Esophagus squamous epithelium (tissue), 4 donors: ENCODE measurements around the gene HHLA2.

ENCODE experiments used
- POLR2A ChIP-seq, 4 donors: fragments of 450-650 bp; IDR thresholded peaks; one replicate each; pipeline ENCODE4 v1.6.1; 2017; ENCODE audit warnings: antibody characterized with exemption in 4 of 4, mild to moderate bottlenecking in 4 of 4, moderate library complexity in 3 of 4
- TF ChIP-seq, protein P1 (sequence below), 6 experiments: fragments of 450-650 bp in 4 of 6; fragments of 200-600 bp in 2 of 6; sonication (generic) in 2 of 6; IDR thresholded peaks; one replicate each; pipeline ENCODE4 v1.5.1; 2016 to 2019; ENCODE audit warnings: antibody characterized with exemption in 6 of 6, mild to moderate bottlenecking in 4 of 6, moderate library complexity in 4 of 6

DNA sequence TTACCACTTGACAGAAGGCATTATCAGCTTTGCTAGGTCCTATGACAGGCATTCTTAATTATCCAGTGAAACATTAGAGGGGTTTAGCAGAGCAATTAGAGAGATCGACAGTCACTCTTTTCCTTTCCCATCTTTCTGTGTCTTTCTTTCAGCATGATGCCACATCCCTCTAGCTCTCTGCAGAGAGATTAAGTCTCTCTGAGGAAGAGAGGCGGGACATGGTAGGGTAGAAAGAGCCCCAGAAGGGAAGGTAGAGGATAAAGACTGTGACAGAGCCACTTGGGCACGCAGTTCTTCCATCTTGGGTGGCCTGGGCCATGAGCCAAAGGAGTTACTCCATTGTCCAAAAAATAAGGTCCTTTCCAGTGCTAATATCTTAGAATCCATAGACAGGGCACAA, 55.8 kb downstream of the HHLA2 start:
- TF ChIP-seq, protein P1, sequence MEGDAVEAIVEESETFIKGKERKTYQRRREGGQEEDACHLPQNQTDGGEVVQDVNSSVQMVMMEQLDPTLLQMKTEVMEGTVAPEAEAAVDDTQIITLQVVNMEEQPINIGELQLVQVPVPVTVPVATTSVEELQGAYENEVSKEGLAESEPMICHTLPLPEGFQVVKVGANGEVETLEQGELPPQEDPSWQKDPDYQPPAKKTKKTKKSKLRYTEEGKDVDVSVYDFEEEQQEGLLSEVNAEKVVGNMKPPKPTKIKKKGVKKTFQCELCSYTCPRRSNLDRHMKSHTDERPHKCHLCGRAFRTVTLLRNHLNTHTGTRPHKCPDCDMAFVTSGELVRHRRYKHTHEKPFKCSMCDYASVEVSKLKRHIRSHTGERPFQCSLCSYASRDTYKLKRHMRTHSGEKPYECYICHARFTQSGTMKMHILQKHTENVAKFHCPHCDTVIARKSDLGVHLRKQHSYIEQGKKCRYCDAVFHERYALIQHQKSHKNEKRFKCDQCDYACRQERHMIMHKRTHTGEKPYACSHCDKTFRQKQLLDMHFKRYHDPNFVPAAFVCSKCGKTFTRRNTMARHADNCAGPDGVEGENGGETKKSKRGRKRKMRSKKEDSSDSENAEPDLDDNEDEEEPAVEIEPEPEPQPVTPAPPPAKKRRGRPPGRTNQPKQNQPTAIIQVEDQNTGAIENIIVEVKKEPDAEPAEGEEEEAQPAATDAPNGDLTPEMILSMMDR (IDR thresholded peaks at IDR 0.05), result no peak
- TF ChIP-seq POLR2A (IDR thresholded peaks at IDR 0.05), result no peak
